GM06990 (cell line): ENCODE results near the gene C4orf50.

Source experiments
- DNase-seq: peaks from one replicate; pipeline ENCODE4 v3.0.0-alpha.2; 2011; ENCODE audit not compliant: insufficient read length; ENCODE audit errors: extremely low read depth
- H3K27me3 ChIP-seq: replicated peaks from 2 replicates; pipeline ENCODE4 v1.6.0; 2011; ENCODE audit warnings: low read length; ENCODE audit not compliant: control insufficient read depth, insufficient read depth
- H3K36me3 ChIP-seq: 2 replicates; pipeline ENCODE4 v1.5.1; 2011; ENCODE audit warnings: low read length; ENCODE audit not compliant: control insufficient read depth, insufficient read depth
- H3K4me3 ChIP-seq: replicated peaks from 2 replicates; pipeline ENCODE4 v1.5.1; 2011; ENCODE audit warnings: low read depth, mild to moderate bottlenecking, control low read depth, low read length
- TF ChIP-seq, protein P1 (sequence below): IDR thresholded peaks from 2 replicates; pipeline ENCODE4 v1.5.1; 2011; ENCODE audit warnings: low read length, control low read depth, mild to moderate bottlenecking, inconsistent platforms; ENCODE audit not compliant: insufficient read depth, poor library complexity, severe bottlenecking

The C4orf50 gene

GRCh38 chr4:5923376-5923775, 94.9 kb downstream of the C4orf50 start:
- DNase-seq = no peak
- no peaks in the 10 kb centered on the region; the same call in 1 of the 2 replicates for H3K27me3 ChIP-seq
- no peak overlapping the region for H3K4me3 ChIP-seq
- TF ChIP-seq, protein P1, sequence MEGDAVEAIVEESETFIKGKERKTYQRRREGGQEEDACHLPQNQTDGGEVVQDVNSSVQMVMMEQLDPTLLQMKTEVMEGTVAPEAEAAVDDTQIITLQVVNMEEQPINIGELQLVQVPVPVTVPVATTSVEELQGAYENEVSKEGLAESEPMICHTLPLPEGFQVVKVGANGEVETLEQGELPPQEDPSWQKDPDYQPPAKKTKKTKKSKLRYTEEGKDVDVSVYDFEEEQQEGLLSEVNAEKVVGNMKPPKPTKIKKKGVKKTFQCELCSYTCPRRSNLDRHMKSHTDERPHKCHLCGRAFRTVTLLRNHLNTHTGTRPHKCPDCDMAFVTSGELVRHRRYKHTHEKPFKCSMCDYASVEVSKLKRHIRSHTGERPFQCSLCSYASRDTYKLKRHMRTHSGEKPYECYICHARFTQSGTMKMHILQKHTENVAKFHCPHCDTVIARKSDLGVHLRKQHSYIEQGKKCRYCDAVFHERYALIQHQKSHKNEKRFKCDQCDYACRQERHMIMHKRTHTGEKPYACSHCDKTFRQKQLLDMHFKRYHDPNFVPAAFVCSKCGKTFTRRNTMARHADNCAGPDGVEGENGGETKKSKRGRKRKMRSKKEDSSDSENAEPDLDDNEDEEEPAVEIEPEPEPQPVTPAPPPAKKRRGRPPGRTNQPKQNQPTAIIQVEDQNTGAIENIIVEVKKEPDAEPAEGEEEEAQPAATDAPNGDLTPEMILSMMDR = no peak
- H3K36me3 ChIP-seq = no peaks in the 10 kb centered on the region

GRCh38 chr4:5922556-5922955, 95.7 kb downstream of the C4orf50 start:
- no peaks in the 10 kb centered on the region for H3K36me3 ChIP-seq
- no peak overlapping the region for H3K4me3 ChIP-seq
- TF ChIP-seq, protein P1 = no peak
- no peak for DNase-seq
- no peaks in the 10 kb centered on the region; the same call in 1 of the 2 replicates for H3K27me3 ChIP-seq

DNA sequence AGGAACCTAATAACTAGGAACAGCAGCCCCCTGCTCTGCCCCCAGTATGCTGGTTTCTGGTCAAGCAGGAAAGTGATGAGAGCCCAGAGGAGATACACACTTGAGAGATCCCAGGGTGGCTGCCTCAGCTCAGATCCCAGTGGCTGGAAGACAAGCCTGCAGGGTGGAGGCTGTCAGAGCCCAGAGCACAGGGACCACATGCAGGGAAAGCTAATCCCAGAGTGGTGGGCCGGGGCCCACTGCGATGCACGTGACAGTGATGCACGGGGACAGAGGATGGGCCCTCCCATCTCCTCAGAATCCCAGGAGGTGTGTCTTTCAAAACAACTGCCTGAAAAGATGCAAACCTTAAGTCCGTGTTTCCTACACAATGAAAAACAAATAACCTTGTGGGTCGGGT, 96.2 kb downstream of the C4orf50 start:
- Histone ChIP-seq H3K36me3 (no peaks in the 10 kb centered on the region), H3K4me3 (no peak overlapping the region), H3K27me3 (no peaks in the 10 kb centered on the region; the same call in 1 of the 2 replicates)
- TF ChIP-seq, protein P1 = no peak
- no peak for DNase-seq

GRCh38 chr4:5921101-5921980, 96.9 kb downstream of the C4orf50 start:
- TF ChIP-seq, protein P1 = no peak
- H3K36me3 ChIP-seq = no peaks in the 10 kb centered on the region
- no peak for DNase-seq
- no peaks in the 10 kb centered on the region; the same call in 1 of the 2 replicates for H3K27me3 ChIP-seq
- H3K4me3 ChIP-seq = no peak overlapping the region

DNA sequence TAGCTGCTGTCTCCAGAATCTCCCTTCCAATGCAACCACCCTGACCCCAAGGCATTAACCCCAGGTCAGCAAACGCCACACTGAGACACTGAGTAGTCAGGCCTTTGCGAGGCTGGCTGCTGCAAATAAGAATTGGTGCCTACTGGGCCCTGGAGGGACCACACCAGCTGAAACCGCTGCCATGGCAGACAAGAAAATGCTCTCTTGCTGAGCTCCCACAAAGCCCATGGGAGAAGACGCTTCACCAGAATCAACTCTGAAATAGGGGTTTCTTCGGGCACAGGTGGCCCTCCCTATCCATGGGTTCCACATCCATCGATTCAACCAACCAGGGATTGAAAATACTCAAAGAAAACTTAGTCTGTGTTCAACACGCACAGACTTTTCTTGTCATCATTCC, 98.7 kb downstream of the C4orf50 start:
- Histone ChIP-seq H3K4me3 (no peak overlapping the region), H3K36me3 (no peaks in the 10 kb centered on the region), H3K27me3 (no peaks in the 10 kb centered on the region; the same call in 1 of the 2 replicates)
- TF ChIP-seq, protein P1 = no peak
- no peak for DNase-seq
